Chondrocyte (in vitro differentiated cells): ENCODE results near the gene GDF11. TPM values are rescaled to one million over a fixed set of nuclear protein-coding genes. Genes with fewer than 3 reads are reported as not detected.

Experiments
- DNase-seq: peaks from one replicate; pipeline ENCODE4 v3.0.0; 2021; ENCODE audit warnings: mixed read lengths, low spot score
- H3K27ac Mint-ChIP-seq: one replicate; pipeline ENCODE4 v1.8.0; 2021; ENCODE audit warnings: mild to moderate bottlenecking, moderate library complexity, mixed read lengths; ENCODE audit not compliant: unreplicated experiment
- H3K27me3 Mint-ChIP-seq: 2 replicates; pipeline ENCODE4 v1.8.0; 2021; ENCODE audit warnings: low read depth, mixed read lengths
- H3K36me3 Mint-ChIP-seq: 2 replicates; pipeline ENCODE4 v1.8.0; 2021; ENCODE audit warnings: low read depth, mixed read lengths
- H3K4me1 Mint-ChIP-seq: 2 replicates; pipeline ENCODE4 v1.8.0; 2021; ENCODE audit warnings: low read depth, mild to moderate bottlenecking, mixed read lengths
- H3K4me3 Mint-ChIP-seq: one replicate; pipeline ENCODE4 v1.8.0; 2021; ENCODE audit warnings: mild to moderate bottlenecking, moderate library complexity, mixed read lengths; ENCODE audit not compliant: unreplicated experiment
- H3K9me3 Mint-ChIP-seq: 2 replicates; pipeline ENCODE4 v1.8.0; 2021; ENCODE audit warnings: low read depth, mixed read lengths
- CTCF ChIP-seq: fragments of 200-600 bp; sonication (generic); IDR thresholded peaks from 2 replicates; pipeline ENCODE4 v1.5.0; 2021; ENCODE audit warnings: antibody characterized with exemption, mild to moderate bottlenecking, moderate library complexity
- total RNA-seq: library from RNA; stranded (reverse); gene quantifications from 3 replicates; pipeline ENCODE4 v1.2.1, GENCODE V29; 2021

GDF11 gene
- total RNA-seq, 1 donor from 2014 or later, result 18.3 TPM

GRCh38 chr12:55707841-55708694, 34.9 kb upstream of the GDF11 start, which contains the start of gene ITGA7:
Gene ITGA7 (minus strand): TSS chr12:55707904. CDS start chr12:55707682, 222 bp downstream.
- Mint-ChIP-seq H3K4me3 (peak within 1 kb of the TSS; percentile 75), H3K4me1 (peaks cover 39% of the 10 kb centered on the region), H3K27me3 (peaks cover 25% of the 10 kb centered on the region), H3K9me3 (no peaks in the 10 kb centered on the region), H3K27ac (peak within 1 kb of the TSS; percentile 36), H3K36me3 (no peaks in the 10 kb centered on the region)
- no peak for TF ChIP-seq CTCF
- peak; percentile 86 for DNase-seq

- no peak overlapping the region for H3K27ac Mint-ChIP-seq
- peaks cover 25% of the 10 kb centered on the region for H3K27me3 Mint-ChIP-seq
- peak overlapping the region; percentile 75 for H3K4me3 Mint-ChIP-seq
- H3K36me3 Mint-ChIP-seq, result no peaks in the 10 kb centered on the region
- H3K9me3 Mint-ChIP-seq, result no peaks in the 10 kb centered on the region
- peaks cover 37% of the 10 kb centered on the region for H3K4me1 Mint-ChIP-seq
- DNase-seq, result peak; percentile 22
- TF ChIP-seq CTCF, result no peak
Observed at GRCh38 chr12:55708695-55709233, 34.2 kb upstream of the GDF11 start.

- Mint-ChIP-seq H3K27ac (no peak overlapping the region), H3K36me3 (no peaks in the 10 kb centered on the region), H3K9me3 (no peaks in the 10 kb centered on the region), H3K27me3 (peaks cover 22% of the 10 kb centered on the region), H3K4me3 (no peak overlapping the region), H3K4me1 (peaks cover 38% of the 10 kb centered on the region)
- DNase-seq, result peak; percentile 10
- no peak for TF ChIP-seq CTCF
Observed at GRCh38 chr12:55711786-55712553, 31.0 kb upstream of the GDF11 start.

- Mint-ChIP-seq H3K27me3 (peaks cover 22% of the 10 kb centered on the region), H3K27ac (no peak overlapping the region), H3K4me3 (no peak overlapping the region), H3K4me1 (peaks cover 42% of the 10 kb centered on the region), H3K9me3 (no peaks in the 10 kb centered on the region), H3K36me3 (no peaks in the 10 kb centered on the region)
- peak; percentile 3 for DNase-seq
- TF ChIP-seq CTCF, result no peak
Observed at GRCh38 chr12:55712700-55713415, 30.1 kb upstream of the GDF11 start.
